ENCODE data around the gene NAV2.

DNA sequence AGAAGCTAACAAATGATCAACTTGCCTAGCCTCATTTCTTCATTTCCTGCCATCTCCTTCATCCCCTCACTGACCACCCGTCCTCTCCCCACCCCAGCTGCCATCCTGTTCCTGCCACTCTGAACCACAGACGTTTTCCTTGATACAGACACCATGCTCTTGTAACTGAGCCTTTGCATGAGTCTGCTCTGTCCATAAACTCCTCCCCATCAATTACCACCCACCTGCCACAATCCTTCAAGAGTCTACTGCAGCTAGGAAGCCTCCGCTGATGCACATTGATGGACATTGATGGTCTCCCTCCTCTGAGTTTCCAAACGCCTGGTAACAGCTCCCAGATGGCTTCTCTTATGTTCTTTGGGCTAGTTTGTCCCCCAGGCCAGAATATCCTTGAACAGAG is 253.8 kb downstream of the NAV2 start:
- no peak for TF ChIP-seq EZH2 (IDR thresholded peaks at IDR 0.05; ENCODE audit: low read length, missing control alignments)
- TF ChIP-seq, protein P1, sequence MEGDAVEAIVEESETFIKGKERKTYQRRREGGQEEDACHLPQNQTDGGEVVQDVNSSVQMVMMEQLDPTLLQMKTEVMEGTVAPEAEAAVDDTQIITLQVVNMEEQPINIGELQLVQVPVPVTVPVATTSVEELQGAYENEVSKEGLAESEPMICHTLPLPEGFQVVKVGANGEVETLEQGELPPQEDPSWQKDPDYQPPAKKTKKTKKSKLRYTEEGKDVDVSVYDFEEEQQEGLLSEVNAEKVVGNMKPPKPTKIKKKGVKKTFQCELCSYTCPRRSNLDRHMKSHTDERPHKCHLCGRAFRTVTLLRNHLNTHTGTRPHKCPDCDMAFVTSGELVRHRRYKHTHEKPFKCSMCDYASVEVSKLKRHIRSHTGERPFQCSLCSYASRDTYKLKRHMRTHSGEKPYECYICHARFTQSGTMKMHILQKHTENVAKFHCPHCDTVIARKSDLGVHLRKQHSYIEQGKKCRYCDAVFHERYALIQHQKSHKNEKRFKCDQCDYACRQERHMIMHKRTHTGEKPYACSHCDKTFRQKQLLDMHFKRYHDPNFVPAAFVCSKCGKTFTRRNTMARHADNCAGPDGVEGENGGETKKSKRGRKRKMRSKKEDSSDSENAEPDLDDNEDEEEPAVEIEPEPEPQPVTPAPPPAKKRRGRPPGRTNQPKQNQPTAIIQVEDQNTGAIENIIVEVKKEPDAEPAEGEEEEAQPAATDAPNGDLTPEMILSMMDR (conservative IDR thresholded peaks at IDR 0.05 in 1 of 2, IDR thresholded peaks at IDR 0.05 in 1 of 2; ENCODE audit: low read depth in 1 of 2, low read length in 2 of 2), result no peak
